HG03439 (cell line): ENCODE measurements around the gene HS3ST1.
"Not testable (repeated sequence)": the region's sequence is repeated elsewhere in the genome, so short reads cannot be mapped to it uniquely, and the experiment has no call there.

Experiments
- ATAC-seq: cut with Tn5 transposase; IDR thresholded peaks from one replicate; pipeline ENCODE4 v1.9.1; 2021; ENCODE audit warnings: mild to moderate bottlenecking, moderate library complexity; ENCODE audit not compliant: unreplicated experiment

Gene HS3ST1

DNA sequence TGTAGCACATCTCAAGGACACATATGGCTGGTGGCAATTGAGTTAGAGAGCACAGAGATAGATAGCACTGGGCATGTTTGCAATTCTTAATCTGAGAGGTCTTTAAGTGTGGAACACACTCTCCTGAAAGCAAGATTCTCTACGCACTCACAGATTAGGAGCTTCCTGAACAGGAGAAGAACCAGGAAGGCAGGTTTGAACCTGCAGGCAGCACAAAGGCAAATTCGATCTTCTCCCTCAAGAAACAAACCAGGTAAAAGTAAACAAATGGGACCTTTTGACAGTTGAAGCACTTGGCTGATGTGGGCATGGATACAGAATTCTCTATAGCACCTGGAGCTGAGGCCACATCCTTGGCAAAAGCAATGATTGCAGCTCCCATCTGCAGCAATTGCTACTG lies 24.3 kb downstream of the HS3ST1 start:
- no peak for ATAC-seq

DNA sequence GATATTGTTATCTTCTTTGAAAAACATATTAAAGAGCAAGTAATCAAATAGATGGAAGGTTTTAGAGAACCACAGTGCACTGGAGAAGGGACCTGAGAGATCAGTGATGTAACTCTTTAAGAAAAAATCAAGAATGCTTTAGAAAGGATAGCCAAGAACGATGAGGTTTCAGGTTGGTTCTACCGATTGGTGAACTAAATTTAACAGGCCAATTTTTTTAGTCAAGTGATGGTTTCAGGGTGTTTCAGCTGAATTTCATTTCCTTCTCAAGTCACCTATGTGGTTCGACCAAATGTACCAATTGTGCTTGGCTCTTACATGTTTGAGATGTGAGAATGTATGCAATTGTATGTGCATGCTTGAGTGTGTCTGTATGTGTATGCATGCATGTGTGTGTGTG lies 26.5 kb downstream of the HS3ST1 start:
- ATAC-seq: no peak

DNA sequence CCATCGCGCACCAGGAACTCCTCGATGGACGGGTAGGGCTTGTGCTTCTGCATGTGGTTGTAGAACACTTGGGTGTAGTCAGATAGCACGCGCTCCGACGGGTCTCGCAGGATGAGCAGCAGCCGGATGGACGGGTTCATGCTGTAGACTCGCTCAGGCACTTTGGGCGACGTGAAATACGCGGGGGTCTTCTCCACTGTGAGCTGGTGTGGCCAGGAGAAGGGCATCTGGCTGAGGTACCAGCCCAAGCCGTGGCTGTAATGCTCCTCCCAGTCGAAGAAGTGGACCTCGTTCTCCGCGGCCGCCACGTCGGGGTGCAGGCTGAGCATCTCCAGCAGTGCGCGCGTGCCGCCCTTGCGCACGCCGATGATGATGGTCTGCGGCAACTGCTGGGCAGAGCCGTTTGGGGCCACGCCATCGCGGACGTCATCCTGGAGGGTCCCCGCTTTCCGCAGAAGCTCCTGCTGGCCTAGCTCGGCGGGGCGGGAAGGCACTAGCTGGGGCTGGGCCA lies 29.2 kb downstream of the HS3ST1 start:
- ATAC-seq: no peak

DNA sequence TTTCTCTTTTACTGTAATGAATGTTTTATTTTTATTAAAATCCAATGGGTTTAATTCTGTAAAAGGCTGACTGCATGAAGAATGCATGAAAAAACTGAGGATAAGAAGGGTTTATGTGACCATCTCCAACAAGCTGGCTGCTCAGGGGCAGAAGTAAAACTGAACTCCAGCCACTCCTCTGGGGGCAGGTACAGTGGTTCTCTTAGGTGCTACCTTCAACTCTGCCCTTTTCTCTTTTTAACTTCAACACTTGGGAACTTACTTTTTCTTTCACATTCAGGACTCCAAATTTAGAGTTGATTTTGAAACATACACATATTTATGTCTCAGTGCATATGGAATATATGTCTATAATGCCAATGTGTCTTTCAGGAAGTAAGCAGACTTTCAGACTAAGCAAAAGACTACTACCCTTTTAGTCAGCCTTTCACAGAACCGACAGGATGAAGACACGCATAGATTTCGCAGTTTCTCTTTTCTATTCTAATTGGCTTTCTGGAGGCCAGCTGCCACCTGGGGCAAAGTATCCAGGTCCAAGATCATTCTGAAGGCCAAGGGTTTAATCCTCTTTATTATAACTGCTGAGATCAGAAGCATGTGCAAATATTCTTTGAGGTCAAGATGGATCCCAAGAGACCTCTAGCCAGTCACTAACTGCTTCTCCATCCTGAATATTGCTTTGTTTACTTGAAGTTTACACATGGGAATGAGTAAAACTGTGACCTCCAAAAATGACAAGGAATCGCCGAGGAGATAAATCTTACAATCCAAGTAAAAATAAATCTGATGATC lies 30.7 kb downstream of the HS3ST1 start:
- peak; percentile 60 for ATAC-seq

DNA sequence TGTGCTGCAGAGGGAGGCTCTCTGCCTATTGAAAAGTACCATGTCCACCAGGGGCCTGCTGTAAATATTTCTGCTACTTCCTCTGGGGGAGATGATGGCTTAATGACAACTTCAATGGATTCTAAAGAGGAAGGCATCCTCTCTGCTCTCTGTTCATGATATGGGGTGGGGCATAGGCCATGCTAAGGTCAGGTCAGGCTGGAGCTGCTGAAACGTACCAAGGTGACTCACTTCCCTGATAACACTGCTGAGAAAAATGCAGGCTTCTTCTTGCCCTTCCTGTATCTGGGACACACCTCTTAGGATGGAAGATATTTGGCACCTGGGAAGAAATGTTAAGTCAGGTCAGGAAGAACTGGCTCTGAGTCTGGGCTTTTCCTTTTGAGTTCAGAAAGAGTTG lies 31.5 kb downstream of the HS3ST1 start:
- ATAC-seq: no peak

DNA sequence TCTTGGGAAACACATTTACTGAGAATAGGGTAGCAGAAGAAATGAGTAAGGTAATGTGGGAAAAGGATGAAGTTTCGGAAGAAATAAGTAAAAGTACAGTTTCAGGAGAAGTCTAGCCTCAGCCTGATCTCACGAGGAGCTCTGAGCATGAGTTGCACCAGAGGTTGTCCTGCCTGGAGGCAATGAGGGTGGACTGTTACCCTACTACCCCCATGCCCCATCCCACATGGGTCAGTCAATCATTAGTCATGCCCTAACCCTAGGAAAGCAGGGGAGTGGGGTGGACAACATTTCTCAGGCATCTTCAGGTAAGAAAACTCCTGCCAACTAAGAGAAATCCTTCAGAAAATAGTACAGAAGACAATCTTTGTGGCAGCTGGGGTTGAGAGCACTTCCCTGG lies 35.1 kb downstream of the HS3ST1 start:
- ATAC-seq: no peak

DNA sequence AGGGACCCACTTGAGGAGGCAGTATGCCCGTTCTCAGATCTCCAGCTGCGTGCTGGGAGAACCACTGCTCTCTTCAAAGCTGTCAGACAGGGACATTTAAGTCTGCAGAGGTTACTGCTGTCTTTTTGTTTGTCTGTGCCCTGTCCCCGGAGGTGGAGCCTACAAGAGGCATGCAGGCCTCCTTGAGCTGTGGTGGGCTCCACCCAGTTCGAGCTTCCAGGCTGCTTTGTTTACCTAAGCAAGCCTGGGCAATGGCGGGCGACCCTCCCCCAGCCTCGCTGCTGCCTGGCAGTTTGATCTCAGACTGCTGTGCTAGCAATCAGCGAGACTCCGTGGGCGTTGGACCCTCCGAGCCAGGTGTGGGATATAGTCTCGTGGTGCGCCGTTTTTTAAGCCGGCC lies 44.6 kb downstream of the HS3ST1 start:
- ATAC-seq: not testable (repeated sequence)

DNA sequence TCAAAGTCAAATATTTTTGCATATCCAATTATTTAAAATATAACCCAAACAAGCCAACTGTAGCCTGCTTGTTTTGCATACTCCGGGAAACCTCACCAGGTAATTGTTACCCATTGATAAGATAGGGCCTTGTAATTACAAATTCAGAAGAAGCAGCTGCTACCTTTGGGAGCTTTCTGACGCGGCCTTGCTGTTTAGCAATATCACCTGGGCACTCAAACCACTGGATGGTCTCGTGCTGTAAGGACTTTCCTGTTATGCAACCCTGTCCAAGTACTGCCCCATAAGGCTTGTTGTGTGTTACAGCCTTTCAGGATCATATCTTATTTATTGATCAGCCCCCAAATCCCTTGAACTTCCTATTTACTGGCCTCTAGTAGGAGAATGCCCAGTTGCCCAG lies 52.1 kb downstream of the HS3ST1 start:
- ATAC-seq: no peak

DNA sequence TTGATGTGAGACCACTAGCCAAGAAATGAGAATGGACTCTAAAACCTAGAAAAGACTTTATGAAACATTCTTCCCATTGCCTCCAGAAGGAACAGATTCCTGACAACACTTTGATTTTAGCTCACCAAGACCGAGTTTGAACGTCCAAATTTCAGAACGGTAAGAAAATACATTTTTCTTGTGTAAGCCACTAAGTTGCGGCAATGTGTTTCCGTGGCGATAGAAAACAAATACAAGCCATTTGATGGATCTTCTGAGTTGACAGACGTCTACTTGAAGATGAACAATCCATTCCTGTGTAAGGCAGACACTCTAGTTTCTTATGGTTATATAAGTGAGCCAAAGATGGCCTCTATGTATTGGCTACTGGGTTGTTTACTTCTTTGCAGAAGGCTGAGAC lies 52.5 kb downstream of the HS3ST1 start:
- ATAC-seq: no peak

DNA sequence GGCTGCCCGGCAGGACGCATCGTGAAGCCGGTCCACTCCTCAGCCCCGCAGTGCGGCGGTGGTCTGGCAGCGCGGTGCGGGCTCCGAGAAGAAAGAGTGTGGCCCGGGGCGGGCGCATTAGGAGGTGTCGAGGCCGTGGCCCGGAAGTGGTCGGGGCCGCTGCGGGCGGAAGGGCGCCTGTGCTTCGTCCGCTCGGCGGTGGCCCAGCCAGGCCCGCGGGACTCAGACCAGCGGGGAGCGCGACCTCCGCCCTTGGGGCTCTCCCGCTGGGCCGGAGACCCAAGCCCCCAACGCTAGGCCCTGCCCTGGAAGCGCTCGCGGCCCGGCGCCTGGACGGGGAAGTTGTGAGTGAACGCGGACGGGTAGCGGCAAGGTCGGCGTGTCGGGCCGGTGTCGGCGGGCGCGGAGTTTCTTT lies 60.0 kb downstream of the HS3ST1 start:
- ATAC-seq: no peak

DNA sequence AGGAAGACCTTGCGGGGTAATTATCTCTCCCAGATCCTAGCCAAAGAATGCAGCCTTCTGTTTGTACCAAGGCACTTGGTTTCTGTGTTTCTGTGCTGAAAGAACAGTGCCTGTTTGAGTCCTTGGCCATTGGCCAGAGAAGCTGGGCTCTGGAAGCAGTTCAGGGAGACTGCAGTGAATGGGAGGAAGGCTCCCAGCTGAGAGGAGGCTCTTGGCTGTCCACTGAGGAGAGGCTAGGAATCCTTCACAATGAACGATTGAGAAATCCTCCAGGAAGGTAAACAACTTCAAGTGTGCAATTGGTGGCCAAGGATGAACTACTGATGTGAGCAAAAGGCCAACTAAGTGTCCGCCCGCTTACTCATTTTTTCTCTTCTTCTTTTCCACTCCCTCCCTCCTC lies 61.3 kb downstream of the HS3ST1 start:
- ATAC-seq: no peak

DNA sequence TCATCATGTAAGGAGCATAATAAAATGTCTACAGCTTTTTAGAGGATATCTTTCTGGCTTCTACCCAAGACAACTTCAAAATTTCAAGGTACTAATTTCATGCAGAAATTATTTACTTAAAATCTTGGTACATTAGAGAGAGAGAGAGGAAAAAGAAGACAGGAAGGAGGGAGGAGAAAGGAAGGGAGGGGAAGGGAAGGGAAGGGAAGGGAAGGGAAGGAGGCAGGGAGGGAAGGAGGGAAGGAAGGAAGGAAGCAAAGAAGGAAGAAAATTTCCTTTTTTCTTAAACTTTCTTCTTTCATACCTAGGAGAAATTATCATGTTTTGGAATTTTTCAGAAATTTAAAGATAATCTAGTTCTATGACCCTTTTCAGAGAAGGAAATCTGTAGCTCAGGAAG lies 61.8 kb downstream of the HS3ST1 start:
- no peak for ATAC-seq

DNA sequence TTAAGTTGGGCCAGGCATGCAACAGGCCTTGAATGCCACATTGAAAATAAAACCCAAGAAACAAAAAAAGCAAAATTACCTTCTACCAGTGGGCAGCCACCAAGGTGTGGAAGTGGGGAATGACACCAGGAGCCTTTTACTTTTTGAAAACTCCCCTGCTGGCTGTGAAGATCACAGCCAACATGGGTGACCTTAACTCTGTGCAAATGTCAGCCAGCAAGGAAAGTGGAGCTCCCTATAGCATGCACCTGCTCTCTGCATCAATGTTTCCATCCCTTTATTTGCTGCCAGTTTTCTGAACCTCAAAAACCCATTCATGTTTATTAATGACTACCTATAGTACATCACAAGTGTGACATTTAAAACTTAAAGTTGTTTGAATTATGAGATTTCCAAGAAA lies 63.7 kb downstream of the HS3ST1 start:
- no peak for ATAC-seq

DNA sequence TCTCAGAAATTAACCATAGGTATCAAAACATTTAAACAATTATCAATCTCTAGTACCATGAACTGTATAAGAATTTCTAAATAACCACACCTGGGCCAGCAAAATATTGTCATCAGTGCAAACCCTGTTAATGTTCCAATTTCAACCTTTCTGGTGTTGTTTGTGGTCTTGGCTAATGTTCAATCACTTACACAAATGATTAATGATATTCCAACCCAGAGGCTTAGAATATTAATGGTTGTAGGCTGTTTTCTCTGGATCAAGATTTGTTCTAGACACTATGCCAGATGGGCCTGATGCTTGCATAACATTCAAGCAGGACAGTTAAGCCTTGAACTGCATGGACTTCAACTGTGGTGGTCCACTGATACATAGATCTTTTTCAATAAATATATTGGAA lies 69.1 kb downstream of the HS3ST1 start:
- no peak for ATAC-seq

DNA sequence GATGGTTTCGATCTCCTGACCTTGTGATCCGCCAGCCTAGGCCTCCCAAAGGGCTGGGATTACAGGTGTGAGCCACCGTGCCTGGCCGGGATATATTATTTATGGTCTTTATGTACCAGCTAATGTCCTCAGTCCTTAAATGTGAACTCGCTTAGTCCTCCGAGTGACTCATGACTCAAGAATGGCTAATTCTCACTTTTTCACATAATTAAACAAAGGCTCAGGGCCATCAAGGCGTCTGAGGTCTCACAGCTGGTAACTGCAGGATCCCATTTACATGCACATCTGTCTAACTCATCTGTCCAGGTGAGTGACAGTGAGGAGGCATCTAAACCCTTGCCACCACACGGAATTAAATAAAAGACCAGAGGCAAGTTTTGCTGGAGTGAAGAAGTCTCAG lies 73.5 kb downstream of the HS3ST1 start:
- ATAC-seq: no peak

DNA sequence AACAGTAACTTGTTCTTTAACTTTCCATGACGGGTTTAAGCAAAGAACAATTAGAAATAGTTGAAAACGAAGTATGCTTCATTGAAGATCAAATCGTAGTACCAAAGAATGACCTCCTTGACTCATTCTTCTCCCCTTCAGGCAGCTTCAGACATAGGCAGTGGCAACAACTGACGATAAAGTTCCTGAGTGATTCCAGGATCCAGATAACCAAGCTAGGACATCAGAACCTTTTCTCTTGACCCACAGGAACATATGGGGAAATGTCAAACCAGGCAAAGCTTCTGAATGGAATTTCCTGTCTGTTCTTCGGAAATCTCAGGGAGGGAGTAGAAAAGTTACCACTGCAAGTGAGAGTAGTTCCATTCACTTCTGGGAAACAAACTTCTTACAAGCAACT lies 74.2 kb downstream of the HS3ST1 start:
- ATAC-seq: no peak

DNA sequence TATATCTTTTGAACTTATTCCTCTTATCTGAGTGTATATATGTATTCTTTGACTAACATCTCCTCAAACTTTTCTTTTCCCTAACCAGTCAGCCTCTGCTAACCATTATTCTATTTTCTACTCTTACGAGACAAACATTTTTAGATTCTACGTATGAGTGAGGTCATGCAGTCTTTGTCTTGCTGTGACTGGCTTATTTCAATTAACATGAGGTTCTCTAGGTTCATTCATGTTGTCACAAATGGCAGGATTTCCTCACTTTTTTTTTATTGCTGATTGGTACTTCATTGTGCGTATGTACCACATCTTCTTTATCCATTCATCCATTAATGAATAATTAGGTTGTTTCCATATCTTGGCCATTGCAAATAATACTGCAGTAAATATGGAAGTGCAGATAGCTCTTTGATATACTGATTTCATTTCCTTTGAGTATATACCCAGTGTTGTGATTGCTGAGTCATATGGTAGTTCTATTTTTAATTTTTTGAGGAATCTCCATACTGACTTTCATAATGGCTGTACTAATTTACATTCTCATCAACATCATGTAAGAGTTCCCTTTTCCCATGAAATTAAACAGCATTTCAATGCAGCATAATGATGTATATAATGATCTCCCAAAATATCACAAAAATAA lies 80.1 kb downstream of the HS3ST1 start:
- no peak for ATAC-seq

DNA sequence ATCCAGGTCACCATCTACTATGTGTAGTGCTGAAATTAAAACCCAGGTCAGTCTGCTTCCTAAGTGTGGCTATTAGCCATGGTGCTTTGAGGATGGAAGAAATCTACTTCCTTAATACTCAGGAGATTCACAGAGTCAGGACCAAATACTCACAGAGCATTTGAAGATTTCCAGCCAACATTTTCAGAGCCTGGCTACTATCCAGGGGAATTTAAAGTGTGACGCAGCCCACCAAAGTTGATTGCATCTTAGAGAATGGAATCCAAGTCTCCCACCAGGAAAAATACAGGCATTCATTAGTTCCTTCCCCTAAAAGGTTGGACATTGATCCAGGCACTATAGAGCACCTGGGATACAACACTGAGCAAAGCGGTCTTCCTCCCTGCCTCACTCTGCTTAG lies 83.8 kb downstream of the HS3ST1 start:
- ATAC-seq: no peak

DNA sequence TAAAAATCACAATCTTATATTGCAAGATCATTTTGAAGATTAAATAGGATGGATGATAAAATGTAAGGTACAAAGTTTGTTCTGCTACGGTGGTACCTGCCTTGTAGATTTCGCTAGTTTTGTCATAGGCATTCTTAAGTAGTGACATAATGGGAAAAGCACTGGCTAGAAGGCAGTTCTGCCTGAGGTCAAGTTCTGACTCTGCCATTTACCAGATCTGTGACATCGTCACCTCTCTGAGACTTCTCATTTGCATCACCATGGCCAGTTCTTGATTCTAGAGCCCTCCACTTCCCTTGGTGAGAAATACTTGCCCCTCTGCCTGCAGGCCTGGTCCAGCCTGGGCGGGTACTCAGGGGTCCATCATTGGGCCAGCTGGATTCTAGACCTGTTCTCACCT lies 85.2 kb downstream of the HS3ST1 start:
- no peak for ATAC-seq
